Natural killer cell treated with Interleukin-12 subunit alpha and Interleukin-12 subunit beta and Interleukin-15 and Interleukin-18, amount 100 ng/mL, for 72 hours (primary cell): ENCODE measurements around the gene PCDH8. TPM values are rescaled to one million over a fixed set of nuclear protein-coding genes. Genes with fewer than 3 reads are reported as not detected.

Experiments used
- ATAC-seq, 2 donors: fragments of 150-1000 bp; cut with Tn5 transposase in 1 of 2; sonication (Bioruptor Pico), chemical (Tn5 transposase) in 1 of 2; 2 replicates each; pipeline ENCODE4 v1.10.0; 2021
- DNase-seq: peaks from one replicate; pipeline ENCODE4 v3.0.0; 2022; ENCODE audit warnings: low spot score
- H3K27ac Mint-ChIP-seq, 2 donors: 1 replicate in 1 of 2; 2 replicates in 1 of 2; pipeline ENCODE4 v1.8.0; 2022; ENCODE audit warnings: mixed read lengths in 2 of 2, mild to moderate bottlenecking in 1 of 2, moderate library complexity in 1 of 2
- H3K27me3 Mint-ChIP-seq, 2 donors: 1 replicate in 1 of 2; 2 replicates in 1 of 2; pipeline ENCODE4 v1.8.0; 2022; ENCODE audit warnings: mixed read lengths in 2 of 2
- H3K36me3 Mint-ChIP-seq: one replicate; pipeline ENCODE4 v1.8.0; 2022; ENCODE audit warnings: mixed read lengths
- H3K4me1 Mint-ChIP-seq, 2 donors: 1 replicate in 1 of 2; 2 replicates in 1 of 2; pipeline ENCODE4 v1.8.0; 2022; ENCODE audit warnings: low read depth in 2 of 2, mixed read lengths in 2 of 2, mild to moderate bottlenecking in 1 of 2
- H3K4me3 Mint-ChIP-seq: one replicate; pipeline ENCODE4 v1.8.0; 2022; ENCODE audit warnings: mixed read lengths
- H3K9me3 Mint-ChIP-seq: 2 replicates; pipeline ENCODE4 v1.8.0; 2022; ENCODE audit warnings: mixed read lengths
- total RNA-seq, 2 donors: library from RNA; stranded (reverse); gene quantifications; one replicate each; pipeline ENCODE4 v1.2.3, GENCODE V29; 2022

Gene PCDH8
- total RNA-seq, 2 donors from 2014 or later: not detected

- H3K36me3 Mint-ChIP-seq: peaks cover under 1% of the 10 kb centered on the region
- DNase-seq: no peak
- H3K9me3 Mint-ChIP-seq: no peaks in the 10 kb centered on the region
- no peak for ATAC-seq
- H3K4me1 Mint-ChIP-seq: peaks cover 0 to 3% of the 10 kb centered on the region in 2 donors
- no peak overlapping the region for H3K4me3 Mint-ChIP-seq
- no peak overlapping the region for H3K27ac Mint-ChIP-seq
- H3K27me3 Mint-ChIP-seq: peaks cover 11 to 19% of the 10 kb centered on the region in 2 donors
Observed at GRCh38 chr13:52869621-52870020, 21.2 kb upstream of the PCDH8 start.

DNA sequence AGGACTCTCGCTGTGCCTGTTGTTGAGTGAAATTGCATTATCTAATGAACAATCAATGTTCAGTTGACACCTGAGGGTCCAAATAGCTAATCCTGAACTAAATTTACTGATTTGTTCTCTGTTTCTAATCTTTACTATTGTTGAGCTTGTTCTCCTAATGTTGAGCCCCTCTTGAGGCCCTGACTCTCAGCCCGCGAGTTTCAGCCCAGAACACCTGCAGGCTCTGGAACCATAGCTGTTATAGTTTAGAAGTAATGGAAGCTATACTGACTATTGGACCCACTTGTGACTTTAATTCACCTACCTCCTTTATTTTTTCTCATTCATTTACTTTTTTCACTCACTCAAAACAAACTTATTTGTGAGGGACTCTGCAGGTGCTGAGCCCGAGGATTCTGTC is 20.6 kb upstream of the PCDH8 start:
- no peak for DNase-seq
- no peaks in the 10 kb centered on the region for H3K36me3 Mint-ChIP-seq
- ATAC-seq: no peak
- H3K27me3 Mint-ChIP-seq: peaks cover 13 to 19% of the 10 kb centered on the region in 2 donors
- H3K27ac Mint-ChIP-seq: no peak overlapping the region
- no peak overlapping the region for H3K4me3 Mint-ChIP-seq
- no peaks in the 10 kb centered on the region for H3K9me3 Mint-ChIP-seq
- peaks cover 0 to 3% of the 10 kb centered on the region in 2 donors for H3K4me1 Mint-ChIP-seq

- no peak for ATAC-seq
- Mint-ChIP-seq H3K27ac (no peak overlapping the region), H3K9me3 (no peaks in the 10 kb centered on the region), H3K4me3 (no peak overlapping the region), H3K4me1 (peaks cover 0 to 3% of the 10 kb centered on the region in 2 donors), H3K36me3 (no peaks in the 10 kb centered on the region), H3K27me3 (peaks cover 15 to 19% of the 10 kb centered on the region in 2 donors)
- DNase-seq: no peak
Observed at GRCh38 chr13:52868190-52868589, 19.8 kb upstream of the PCDH8 start.

- Mint-ChIP-seq H3K27me3 (peaks cover 2 to 4% of the 10 kb centered on the region in 2 donors), H3K27ac (no peak overlapping the region), H3K9me3 (no peaks in the 10 kb centered on the region), H3K4me3 (no peak overlapping the region), H3K36me3 (no peaks in the 10 kb centered on the region), H3K4me1 (peaks cover 0 to 3% of the 10 kb centered on the region in 2 donors)
- ATAC-seq: no peak
- no peak for DNase-seq
Observed at GRCh38 chr13:52864941-52865340, 16.5 kb upstream of the PCDH8 start.

- H3K4me3 Mint-ChIP-seq: no peak overlapping the region
- no peaks in the 10 kb centered on the region for H3K4me1 Mint-ChIP-seq
- no peak for DNase-seq
- H3K9me3 Mint-ChIP-seq: no peaks in the 10 kb centered on the region
- no peak for ATAC-seq
- H3K36me3 Mint-ChIP-seq: no peaks in the 10 kb centered on the region
- H3K27ac Mint-ChIP-seq: no peak overlapping the region
- H3K27me3 Mint-ChIP-seq: peaks cover 0 to 13% of the 10 kb centered on the region in 2 donors
Observed at GRCh38 chr13:52862358-52863206, 14.1 kb upstream of the PCDH8 start.

DNA sequence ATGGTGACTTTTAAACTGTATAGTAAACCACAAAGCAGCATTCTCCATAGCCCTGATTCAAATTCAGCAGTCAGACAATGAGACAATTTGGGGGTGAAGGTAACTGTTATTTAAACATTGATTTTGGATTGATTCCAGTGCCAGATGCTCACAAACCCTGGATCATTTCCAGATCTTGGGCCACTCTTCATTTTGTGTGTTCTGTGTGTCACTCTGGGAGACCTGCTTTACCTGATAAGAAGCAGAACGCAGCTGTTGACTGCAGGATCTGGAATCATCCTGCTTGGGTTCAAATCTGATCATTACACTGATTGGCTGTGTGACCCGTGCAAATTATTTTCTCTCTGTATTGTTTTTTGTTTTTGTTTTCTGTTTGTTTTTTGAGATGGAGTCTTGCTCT is 4.0 kb upstream of the PCDH8 start:
- H3K4me3 Mint-ChIP-seq: no peak overlapping the region
- no peak for DNase-seq
- H3K27me3 Mint-ChIP-seq: peaks cover 50 to 59% of the 10 kb centered on the region in 2 donors
- H3K27ac Mint-ChIP-seq: no peak overlapping the region
- ATAC-seq: no peak
- H3K9me3 Mint-ChIP-seq: no peaks in the 10 kb centered on the region
- H3K4me1 Mint-ChIP-seq: peaks cover 0 to 5% of the 10 kb centered on the region in 2 donors
- H3K36me3 Mint-ChIP-seq: peaks cover 16% of the 10 kb centered on the region

DNA sequence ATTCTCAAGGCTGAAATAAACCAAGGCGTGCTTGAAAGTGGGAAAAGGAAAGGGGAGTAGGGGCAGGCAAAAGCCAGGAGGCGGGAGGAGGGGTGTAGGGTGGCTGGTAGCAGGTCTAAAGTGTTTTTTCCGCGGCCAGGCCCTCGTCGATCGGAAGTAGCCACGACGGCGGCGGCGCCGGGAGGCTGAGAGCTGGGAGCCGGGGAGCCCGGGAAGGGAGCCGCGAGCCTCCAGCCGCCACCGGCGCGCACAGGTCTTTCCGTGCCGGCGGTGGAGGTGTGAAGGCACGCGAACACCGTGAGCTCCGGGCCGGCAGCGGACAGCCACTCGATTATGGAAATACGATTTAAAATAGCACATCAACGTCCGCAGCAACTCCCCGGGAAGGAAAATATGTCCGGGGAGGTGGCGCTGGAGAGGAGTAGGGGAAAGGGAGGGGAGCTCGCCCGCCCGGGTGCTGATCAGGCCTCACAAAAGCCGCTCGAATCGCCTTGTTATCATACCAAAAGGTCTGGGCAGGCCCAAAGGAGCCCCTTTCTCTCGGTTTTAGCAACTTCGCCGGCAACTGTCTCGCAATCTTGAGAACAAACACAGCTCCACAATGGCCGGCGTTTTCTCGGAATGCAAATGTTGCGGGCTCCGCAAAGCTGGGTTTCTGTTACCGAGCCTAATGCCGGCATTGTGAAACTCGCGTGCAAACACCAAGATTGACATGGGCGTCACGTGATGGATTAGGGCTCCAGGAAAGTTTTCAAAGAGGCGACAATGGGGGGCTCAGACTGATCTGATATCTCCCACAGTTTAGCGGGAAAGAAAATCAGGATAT is 2.9 kb upstream of the PCDH8 start:
- Mint-ChIP-seq H3K4me3 (peak overlapping the region; percentile 65), H3K4me1 (peaks cover 0 to 5% of the 10 kb centered on the region in 2 donors), H3K27me3 (peaks cover 50 to 59% of the 10 kb centered on the region in 2 donors), H3K27ac (no peak overlapping the region), H3K36me3 (peaks cover 16% of the 10 kb centered on the region), H3K9me3 (no peaks in the 10 kb centered on the region)
- ATAC-seq (peak; percentile 33 to 41), DNase-seq (no peak)

GRCh38 chr13:52850396-52851136 is 2.1 kb upstream of the PCDH8 start:
- Mint-ChIP-seq H3K4me1 (peaks cover 0 to 5% of the 10 kb centered on the region in 2 donors), H3K4me3 (peak overlapping the region; percentile 65), H3K27ac (no peak overlapping the region), H3K9me3 (no peaks in the 10 kb centered on the region), H3K36me3 (peaks cover 16% of the 10 kb centered on the region), H3K27me3 (peaks cover 46 to 52% of the 10 kb centered on the region in 2 donors)
- no peak for DNase-seq
- peak; percentile 70 to 73 for ATAC-seq

DNA sequence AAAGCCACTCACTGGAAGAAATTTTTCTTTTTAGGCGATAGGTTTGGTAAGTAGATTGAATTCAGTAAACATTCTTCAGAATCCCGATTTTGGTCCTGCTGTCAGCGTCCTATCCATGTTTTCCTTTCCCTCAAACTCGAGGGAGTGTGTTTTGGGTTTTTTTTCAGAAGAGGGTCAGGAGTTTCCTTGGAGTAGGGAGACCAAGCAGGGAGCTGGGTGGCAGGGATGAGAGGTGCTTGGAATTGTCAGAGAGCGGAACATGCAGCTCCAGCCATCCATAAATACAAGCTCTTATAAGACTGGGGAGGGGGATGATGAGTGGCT is 1.6 kb upstream of the PCDH8 start:
- no peak for ATAC-seq
- H3K27me3 Mint-ChIP-seq: peaks cover 45 to 50% of the 10 kb centered on the region in 2 donors
- H3K9me3 Mint-ChIP-seq: no peaks in the 10 kb centered on the region
- no peak for DNase-seq
- peaks cover 2 to 5% of the 10 kb centered on the region in 2 donors for H3K4me1 Mint-ChIP-seq
- peak overlapping the region; percentile 65 for H3K4me3 Mint-ChIP-seq
- no peak overlapping the region for H3K27ac Mint-ChIP-seq
- peaks cover 16% of the 10 kb centered on the region for H3K36me3 Mint-ChIP-seq

DNA sequence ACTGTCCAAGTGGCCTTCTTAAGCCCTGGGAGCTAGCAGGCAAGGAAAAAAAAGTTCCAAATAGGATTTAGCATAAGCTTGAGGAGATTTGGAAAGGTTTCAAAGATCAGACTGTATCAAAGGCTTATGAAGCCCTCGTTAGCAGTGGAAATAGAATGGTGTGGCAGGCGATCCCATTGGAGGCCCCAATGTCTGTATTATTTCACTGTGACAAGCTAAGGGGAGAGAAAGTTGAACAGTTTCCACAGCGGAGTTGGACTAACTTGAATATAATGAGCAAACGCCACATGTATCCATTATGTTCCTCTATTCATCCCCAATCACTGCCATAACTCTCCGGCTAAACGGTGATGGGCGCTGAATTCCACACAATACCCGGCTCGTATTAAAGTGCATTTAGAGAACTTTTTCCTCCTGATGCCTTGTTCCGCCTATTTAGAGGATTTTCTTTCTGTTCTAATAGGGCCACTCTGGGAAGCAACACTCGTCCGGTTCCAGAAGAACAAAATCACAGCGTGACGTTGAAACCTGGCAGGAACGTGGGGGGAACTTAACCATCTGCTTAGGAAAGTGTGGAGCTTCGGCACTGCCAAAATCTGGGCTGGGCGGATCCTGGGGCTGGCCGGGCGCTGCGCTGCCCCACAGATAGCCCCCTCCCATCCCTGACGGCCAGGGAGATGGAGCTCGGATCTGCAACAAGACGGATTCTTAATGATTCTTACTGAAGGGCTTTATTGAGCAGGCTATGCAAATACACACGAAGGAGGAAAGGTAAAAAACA is 1.0 kb upstream of the PCDH8 start:
- ATAC-seq (no peak), DNase-seq (no peak)
- H3K4me1 Mint-ChIP-seq: peaks cover 7 to 10% of the 10 kb centered on the region in 2 donors
- no peak overlapping the region for H3K27ac Mint-ChIP-seq
- H3K36me3 Mint-ChIP-seq: peaks cover 16% of the 10 kb centered on the region
- H3K4me3 Mint-ChIP-seq: peak overlapping the region; percentile 65
- H3K27me3 Mint-ChIP-seq: peaks cover 45 to 50% of the 10 kb centered on the region in 2 donors
- H3K9me3 Mint-ChIP-seq: no peaks in the 10 kb centered on the region

DNA sequence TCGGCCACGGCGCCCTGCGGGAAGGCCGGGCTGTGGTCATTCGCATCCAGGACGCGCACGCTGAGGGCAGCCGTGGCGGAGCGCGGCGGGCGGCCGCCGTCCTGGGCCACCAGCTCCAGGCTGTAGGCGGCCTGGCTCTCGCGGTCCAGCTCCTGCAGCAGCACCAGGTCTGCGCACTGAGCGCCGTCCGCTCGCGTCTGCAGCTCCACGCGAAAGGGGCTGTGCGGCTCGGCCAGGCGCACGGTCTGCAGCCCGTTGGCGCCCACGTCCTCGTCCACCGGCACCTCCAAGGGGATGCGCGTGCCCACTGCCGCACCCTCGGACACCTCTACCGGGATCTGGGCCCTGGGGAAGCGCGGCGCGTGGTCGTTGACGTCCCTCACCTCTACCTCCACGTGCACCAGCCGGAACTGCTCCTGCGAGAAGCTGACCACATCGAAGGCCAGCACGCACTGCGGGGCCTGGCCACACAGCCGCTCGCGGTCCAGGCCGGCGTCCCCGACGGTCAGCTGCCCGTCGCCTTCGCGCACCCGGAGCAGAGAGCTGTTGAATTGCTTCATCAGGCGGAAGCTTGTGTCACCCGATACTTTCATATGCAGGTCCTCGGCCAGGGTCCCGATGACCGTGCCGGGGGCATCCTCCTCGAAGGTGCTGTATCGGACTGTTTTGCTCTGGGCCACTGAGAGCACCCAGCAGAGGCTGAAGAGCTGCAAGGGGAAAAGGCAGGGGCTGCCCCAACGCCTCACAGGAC is 583 bp downstream of the PCDH8 start:
- H3K4me1 Mint-ChIP-seq: peaks cover 7 to 10% of the 10 kb centered on the region in 2 donors
- H3K9me3 Mint-ChIP-seq: no peaks in the 10 kb centered on the region
- peaks cover 43 to 51% of the 10 kb centered on the region in 2 donors for H3K27me3 Mint-ChIP-seq
- ATAC-seq (no peak), DNase-seq (no peak)
- H3K36me3 Mint-ChIP-seq: peaks cover 16% of the 10 kb centered on the region
- no peak overlapping the region for H3K27ac Mint-ChIP-seq
- H3K4me3 Mint-ChIP-seq: no peak overlapping the region

- H3K4me1 Mint-ChIP-seq: peaks cover 7 to 10% of the 10 kb centered on the region in 2 donors
- H3K9me3 Mint-ChIP-seq: no peaks in the 10 kb centered on the region
- no peak overlapping the region for H3K4me3 Mint-ChIP-seq
- peaks cover 16% of the 10 kb centered on the region for H3K36me3 Mint-ChIP-seq
- no peak overlapping the region for H3K27ac Mint-ChIP-seq
- ATAC-seq: no peak
- H3K27me3 Mint-ChIP-seq: peaks cover 39 to 46% of the 10 kb centered on the region in 2 donors
- no peak for DNase-seq
Observed at GRCh38 chr13:52847322-52847681, 1.1 kb downstream of the PCDH8 start.
